H1 (cell line): ENCODE results near the gene CDC42. TPM values are rescaled to one million over a fixed set of nuclear protein-coding genes. Genes with fewer than 3 reads are reported as not detected.

Experiments
- CHD7 ChIP-seq: fragments of 300-600 bp; sonication (generic); IDR thresholded peaks from 2 replicates; pipeline ENCODE4 v1.7.1; 2012; ENCODE audit warnings: low read length, moderate library complexity, mild to moderate bottlenecking, inconsistent platforms; ENCODE audit not compliant: insufficient replicate concordance
- polyA plus RNA-seq, 7 experiments: library from polyadenylated mRNA; depleted of rRNA in 3 of 7; stranded (reverse) in 5 of 7; unstranded in 2 of 7; fragments of >200 nt in 5 of 7; fragments of 200-250 nt in 2 of 7; gene quantifications; 1 replicate in 5 of 7; 2 replicates in 1 of 7; 4 replicates in 1 of 7; pipeline versions ENCODE4 v1.2.1 to v1.2.3, GENCODE V29; 2011 to 2013; ENCODE audit warnings: missing spikeins in 2 of 7, mixed read lengths in 2 of 7
- total RNA-seq: library from RNA; stranded (reverse); fragmentation: NEBNext Ultra II Directional; extraction: Animal tissue kit (Norgen Biotek cat#: 25700); gene quantifications from 2 replicates; pipeline ENCODE4 v1.2.1, GENCODE V29; 2021

The CDC42 gene
- total and polyA plus RNA-seq, 2 of the 8 experiments (the other 6 are each of a cell fraction or from before 2014, with no cell fraction given), result 110 to 179 TPM

GRCh38 chr1:22053861-22054770 lies 1.6 kb downstream of the CDC42 start (continued):
- no peak for TF ChIP-seq CHD7
